H9 (cell line): Measurements from ENCODE around the gene CACHD1. TPM values are rescaled to one million over a fixed set of nuclear protein-coding genes. Genes with fewer than 3 reads are reported as not detected.

Source experiments
- DNase-seq: peaks from one replicate; pipeline ENCODE4 v3.0.0-alpha.2; 2017
- H2AFZ ChIP-seq: one replicate; pipeline ENCODE4 v1.6.1; 2013; ENCODE audit warnings: mild to moderate bottlenecking, low read length, control low read depth, moderate library complexity
- H2AK5ac ChIP-seq: 2 replicates; pipeline ENCODE4 v1.6.1; 2013; ENCODE audit warnings: low read length, control low read depth, mixed read lengths; ENCODE audit not compliant: insufficient read length
- H2BK120ac ChIP-seq: one replicate; pipeline ENCODE4 v1.6.1; 2013; ENCODE audit warnings: low read depth, mild to moderate bottlenecking, low read length, control low read depth, inconsistent platforms; ENCODE audit not compliant: poor library complexity, severe bottlenecking
- H2BK12ac ChIP-seq: 2 replicates; pipeline ENCODE4 v1.6.1; 2013; ENCODE audit warnings: low read length, control low read depth, mixed read lengths, low read depth; ENCODE audit not compliant: insufficient read length
- H2BK15ac ChIP-seq: 2 replicates; pipeline ENCODE4 v1.6.1; 2013; ENCODE audit warnings: low read depth, low read length, control low read depth
- H2BK20ac ChIP-seq: one replicate; pipeline ENCODE4 v1.6.1; 2013; ENCODE audit warnings: low read depth, mild to moderate bottlenecking, low read length, control low read depth, inconsistent platforms; ENCODE audit not compliant: poor library complexity, severe bottlenecking
- H2BK5ac ChIP-seq: 2 replicates; pipeline ENCODE4 v1.6.1; 2013; ENCODE audit warnings: low read length, control low read depth, mixed read lengths; ENCODE audit not compliant: insufficient read length
- H3K14ac ChIP-seq: 2 replicates; pipeline ENCODE4 v1.6.1; 2013; ENCODE audit warnings: low read length, control low read depth; ENCODE audit not compliant: insufficient read depth
- H3K18ac ChIP-seq: 2 replicates; pipeline ENCODE4 v1.6.1; 2013; ENCODE audit warnings: low read depth, mild to moderate bottlenecking, mixed read lengths, low read length, control low read depth; ENCODE audit not compliant: insufficient read length
- H3K23ac ChIP-seq: 2 replicates; pipeline ENCODE4 v1.6.1; 2013; ENCODE audit warnings: low read length, control low read depth, mixed read lengths, low read depth; ENCODE audit not compliant: insufficient read length
- H3K23me2 ChIP-seq: 2 replicates; pipeline ENCODE4 v1.6.1; 2013; ENCODE audit warnings: low read depth, mild to moderate bottlenecking, mixed read lengths, low read length, control low read depth; ENCODE audit not compliant: insufficient read length, poor library complexity, severe bottlenecking
- H3K27ac ChIP-seq: 2 replicates; pipeline ENCODE4 v1.5.1; 2013; ENCODE audit warnings: low read length, control low read depth, mixed read lengths, low read depth; ENCODE audit not compliant: insufficient read length
- H3K27me3 ChIP-seq: 2 replicates; pipeline ENCODE4 v1.6.1; 2013; ENCODE audit warnings: low read length, control low read depth, inconsistent platforms; ENCODE audit not compliant: insufficient read depth
- H3K4ac ChIP-seq: 2 replicates; pipeline ENCODE4 v1.6.1; 2013; ENCODE audit warnings: low read depth, mild to moderate bottlenecking, control low read depth, inconsistent platforms, low read length, moderate library complexity
- H3K4me1 ChIP-seq: 2 replicates; pipeline ENCODE4 v1.6.1; 2013; ENCODE audit warnings: low read length, control low read depth, inconsistent platforms; ENCODE audit not compliant: insufficient read depth
- H3K4me2 ChIP-seq: 2 replicates; pipeline ENCODE4 v1.6.1; 2013; ENCODE audit warnings: low read length, control low read depth, mixed read lengths; ENCODE audit not compliant: insufficient read length, insufficient read depth
- H3K56ac ChIP-seq: 2 replicates; pipeline ENCODE4 v1.6.1; 2013; ENCODE audit warnings: low read depth, mild to moderate bottlenecking, mixed read lengths, low read length, control low read depth; ENCODE audit not compliant: insufficient read length
- H3K79me1 ChIP-seq: 2 replicates; pipeline ENCODE4 v1.6.1; 2013; ENCODE audit warnings: low read depth, mild to moderate bottlenecking, moderate library complexity, low read length, control low read depth, inconsistent platforms; ENCODE audit not compliant: insufficient read depth, poor library complexity, severe bottlenecking
- H3K79me2 ChIP-seq: 2 replicates; pipeline ENCODE4 v1.6.1; 2013; ENCODE audit warnings: low read length, control low read depth, inconsistent platforms; ENCODE audit not compliant: insufficient read depth
- H3K9ac ChIP-seq: 2 replicates; pipeline ENCODE4 v1.6.1; 2013; ENCODE audit warnings: low read length, control low read depth, mixed read lengths; ENCODE audit not compliant: insufficient read length; ENCODE audit errors: extremely low read depth
- H3K9me3 ChIP-seq: one replicate; pipeline ENCODE4 v1.6.1; 2013; ENCODE audit warnings: low read depth, low read length, inconsistent platforms; ENCODE audit not compliant: control insufficient read depth
- H3T11ph ChIP-seq: one replicate; pipeline ENCODE4 v1.6.1; 2013; ENCODE audit warnings: mild to moderate bottlenecking, low read length, control low read depth, inconsistent platforms
- H4K20me1 ChIP-seq: one replicate; pipeline ENCODE4 v1.6.1; 2013; ENCODE audit not compliant: control insufficient read depth, insufficient read length, insufficient read depth
- H4K5ac ChIP-seq: 2 replicates; pipeline ENCODE4 v1.6.1; 2013; ENCODE audit warnings: low read depth, mild to moderate bottlenecking, mixed read lengths, low read length, control low read depth; ENCODE audit not compliant: insufficient read length
- H4K8ac ChIP-seq: replicated peaks from 2 replicates; pipeline ENCODE4 v1.6.1; 2013; ENCODE audit warnings: low read length, control low read depth, mixed read lengths, low read depth; ENCODE audit not compliant: insufficient read length
- H4K91ac ChIP-seq: 2 replicates; pipeline ENCODE4 v1.6.1; 2013; ENCODE audit warnings: low read depth, mild to moderate bottlenecking, moderate library complexity, mixed read lengths, low read length, control low read depth; ENCODE audit not compliant: insufficient read length
- H3K27ac Mint-ChIP-seq, 3 experiments: 2 replicates in 2 of 3; 3 replicates in 1 of 3; pipeline ENCODE4 v1.8.0; 2020 to 2021; ENCODE audit warnings: mixed read lengths in 3 of 3, mild to moderate bottlenecking in 1 of 3, moderate library complexity in 1 of 3
- H3K27me3 Mint-ChIP-seq: 2 replicates; pipeline ENCODE4 v1.8.0; 2021; ENCODE audit warnings: low read depth, mild to moderate bottlenecking, moderate library complexity, mixed read lengths
- H3K36me3 Mint-ChIP-seq, 3 experiments: 2 replicates in 2 of 3; 3 replicates in 1 of 3; pipeline ENCODE4 v1.8.0; 2020 to 2021; ENCODE audit warnings: low read depth in 3 of 3, mixed read lengths in 3 of 3; ENCODE audit not compliant: insufficient read depth in 1 of 3
- H3K4me1 Mint-ChIP-seq, 2 experiments: 2 replicates each; pipeline ENCODE4 v1.8.0; 2020; ENCODE audit warnings: mixed read lengths in 2 of 2
- H3K4me3 Mint-ChIP-seq, 2 experiments: 2 replicates in 1 of 2; 3 replicates in 1 of 2; pipeline ENCODE4 v1.8.0; 2020 to 2021; ENCODE audit warnings: mild to moderate bottlenecking in 2 of 2, mixed read lengths in 2 of 2, moderate library complexity in 1 of 2
- H3K9me3 Mint-ChIP-seq, 2 experiments: 2 replicates in 1 of 2; 3 replicates in 1 of 2; pipeline ENCODE4 v1.8.0; 2020; ENCODE audit warnings: mild to moderate bottlenecking in 2 of 2, mixed read lengths in 2 of 2, moderate library complexity in 1 of 2
- CTCF ChIP-seq: fragments of 200-600 bp; sonication (generic); conservative IDR thresholded peaks from 3 replicates; pipeline ENCODE4 v1.8.0; 2021; ENCODE audit warnings: antibody characterized with exemption, mild to moderate bottlenecking
- total RNA-seq: library from RNA; stranded (reverse); gene quantifications from 2 replicates; pipeline ENCODE4 v1.2.1, GENCODE V29; 2021

CACHD1 gene
- total RNA-seq, 1 experiment from 2014 or later = 94.2 TPM

- Histone ChIP-seq H3K23ac (no peak overlapping the region), H2AK5ac (no peak overlapping the region), H3K79me1 (peaks cover 3% of the 10 kb centered on the region), H3T11ph (no peak overlapping the region), H3K9me3 (no peaks in the 10 kb centered on the region), H3K4ac (no peak overlapping the region), H2BK12ac (no peak overlapping the region), H3K4me1 (peaks cover 16% of the 10 kb centered on the region; the same call in 1 of the 2 replicates), H3K23me2 (no peaks in the 10 kb centered on the region), H3K9ac (no peak overlapping the region), H3K27ac (no peak overlapping the region), H3K18ac (no peak overlapping the region), H3K79me2 (peaks cover 9% of the 10 kb centered on the region; the same call in 1 of the 2 replicates), H4K20me1 (no peaks in the 10 kb centered on the region), H2BK15ac (no peak overlapping the region), H2BK120ac (no peak overlapping the region), H4K91ac (no peak overlapping the region), H2BK5ac (no peak overlapping the region), H3K56ac (no peak overlapping the region), H3K27me3 (no peaks in the 10 kb centered on the region), H3K14ac (no peak overlapping the region), H2AFZ (no peak overlapping the region), H3K4me2 (no peak overlapping the region), H4K8ac (no peak overlapping the region), H4K5ac (no peak overlapping the region), H2BK20ac (no peak overlapping the region)
- Mint-ChIP-seq H3K36me3 (peaks cover 0 to 5% (median 2%) of the 10 kb centered on the region in 3 experiments; a peak in 4 of 7 replicates), H3K4me3 (no peak overlapping the region), H3K27me3 (peaks cover 13% of the 10 kb centered on the region), H3K4me1 (peaks cover 82 to 93% of the 10 kb centered on the region in 2 experiments), H3K9me3 (no peaks in the 10 kb centered on the region; a peak in 1 of 5 replicates), H3K27ac (no peak overlapping the region)
- DNase-seq = no peak
- no peak for TF ChIP-seq CTCF
Observed at GRCh38 chr1:64513545-64513944, 43.6 kb downstream of the CACHD1 start.
